Esophagus muscularis mucosa (tissue), 4 donors: Measurements from ENCODE around the gene TNFAIP2. TPM values are rescaled to one million over a fixed set of nuclear protein-coding genes. Genes with fewer than 3 reads are reported as not detected.

ENCODE experiments used
- DNase-seq: peaks from one replicate; pipeline ENCODE4 v3.0.0-alpha.2; 2017; ENCODE audit errors: extremely low spot score
- H3K27ac ChIP-seq, 4 donors: fragments of 200-600 bp; sonication (generic); replicated peaks in 1 of 4; 1 replicate in 3 of 4; 2 replicates in 1 of 4; pipeline ENCODE4 v1.5.1; 2016 to 2019; ENCODE audit warnings: mild to moderate bottlenecking in 1 of 4
- H3K27me3 ChIP-seq, 4 donors: fragments of 200-600 bp; sonication (generic); one replicate each; pipeline versions ENCODE4 v1.5.1 to v1.6.0; 2016 to 2019
- H3K36me3 ChIP-seq, 4 donors: fragments of 200-600 bp; sonication (generic); one replicate each; pipeline ENCODE4 v1.5.1; 2016 to 2019
- H3K4me1 ChIP-seq, 4 donors: fragments of 200-600 bp; sonication (generic); one replicate each; pipeline ENCODE4 v1.5.1; 2016 to 2019
- H3K4me3 ChIP-seq, 4 donors: fragments of 200-600 bp; sonication (generic); 1 replicate in 2 of 4; 2 replicates in 2 of 4; pipeline ENCODE4 v1.5.1; 2016 to 2019; ENCODE audit warnings: mild to moderate bottlenecking in 4 of 4, moderate library complexity in 1 of 4
- H3K9me3 ChIP-seq, 4 donors: fragments of 200-600 bp; sonication (generic); 1 replicate in 3 of 4; 2 replicates in 1 of 4; pipeline ENCODE4 v1.5.1; 2016 to 2019
- CTCF ChIP-seq, 3 experiments: fragments of 200-600 bp in 2 of 3; fragments of 450-650 bp in 1 of 3; sonication (generic) in 2 of 3; IDR thresholded peaks; one replicate each; pipeline ENCODE4 v1.5.1; 2017 to 2019; ENCODE audit warnings: antibody characterized with exemption in 3 of 3, mild to moderate bottlenecking in 2 of 3, moderate library complexity in 1 of 3
- EP300 ChIP-seq: sonication (generic); formaldehyde crosslinking; IDR thresholded peaks from one replicate; pipeline ENCODE4 v1.6.1; 2017; ENCODE audit warnings: antibody characterized with exemption
- POLR2A ChIP-seq: fragments of 450-650 bp; IDR thresholded peaks from one replicate; pipeline ENCODE4 v1.6.1; 2017; ENCODE audit warnings: antibody characterized with exemption, moderate library complexity, mild to moderate bottlenecking, low read depth
- POLR2AphosphoS5 ChIP-seq, 2 donors: sonication (generic); formaldehyde crosslinking; IDR thresholded peaks; one replicate each; pipeline ENCODE4 v1.6.1; 2017; ENCODE audit warnings: antibody characterized with exemption in 2 of 2
- WGBS: methylation state at CpG from one replicate; pipeline ENCODE4 v1.1.5; 2018; 5-methylcytosine and 5-hydroxymethylcytosine counted together
- intact Hi-C: fragments of 100-400 bp; cut with DNase I; formaldehyde crosslinking; loops from one replicate; pipeline ENCODE4 v1.15.1; 2023
- total RNA-seq, 4 donors: library from RNA; depleted of rRNA; stranded (reverse); fragments of >200 nt; gene quantifications; one replicate each; pipeline versions ENCODE4 v1.1.0 to v1.2.1, GENCODE V29; 2016

Gene TNFAIP2
- total RNA-seq, 4 donors from 2014 or later = 29.0 to 104 (median 74.0) TPM

GRCh38 chr14:103121121-103121845 lies 2.0 kb upstream of the TNFAIP2 start:
- no peak for TF ChIP-seq CTCF (IDR thresholded peaks at IDR 0.05)
- Histone ChIP-seq H3K4me1 (peaks cover 62 to 87% (median 80%) of the 10 kb centered on the region in 4 donors), H3K27me3 (peaks cover 0 to 43% (median 6%) of the 10 kb centered on the region in 4 donors), H3K27ac (peak overlapping the region; percentile 84 to 92 (median 88)), H3K9me3 (no peaks in the 10 kb centered on the region), H3K36me3 (peaks cover 0 to 2% (median 0%) of the 10 kb centered on the region in 4 donors), H3K4me3 (peak overlapping the region; percentile 58 to 71 (median 66))
- intact Hi-C loops = no loop called here
- DNase-seq = no peak
- WGBS = 70% methylated on average over 6 of the region's 18 CpGs

GRCh38 chr14:103121846-103122584 lies 1.2 kb upstream of the TNFAIP2 start:
- WGBS = 12% methylated on average over 7 of the region's 23 CpGs
- TF ChIP-seq POLR2A (no peak), POLR2AphosphoS5 (IDR thresholded peaks at IDR 0.05) (peak; percentile 58 to 59), EP300 (no peak), CTCF (IDR thresholded peaks at IDR 0.05) (no peak)
- Histone ChIP-seq H3K36me3 (peaks cover 0 to 6% (median 0%) of the 10 kb centered on the region in 4 donors), H3K9me3 (no peaks in the 10 kb centered on the region), H3K4me1 (peaks cover 67 to 93% (median 87%) of the 10 kb centered on the region in 4 donors), H3K27me3 (peaks cover 0 to 43% (median 6%) of the 10 kb centered on the region in 4 donors), H3K27ac (peak overlapping the region; percentile 84 to 92 (median 88)), H3K4me3 (peak overlapping the region; percentile 58 to 71 (median 66))
- DNase-seq = peak; percentile 96
- intact Hi-C loops = no loop called here

GRCh38 chr14:103122585-103122946 lies 695 bp upstream of the TNFAIP2 start:
- no peak for DNase-seq
- H3K27me3 ChIP-seq = peaks cover 0 to 43% (median 6%) of the 10 kb centered on the region in 4 donors
- peak overlapping the region; percentile 58 to 71 (median 66) for H3K4me3 ChIP-seq
- TF ChIP-seq POLR2AphosphoS5 (IDR thresholded peaks at IDR 0.05) = no peak
- no peak for TF ChIP-seq EP300
- TF ChIP-seq POLR2A = no peak
- TF ChIP-seq CTCF (IDR thresholded peaks at IDR 0.05) = no peak
- peak overlapping the region; percentile 84 to 92 (median 88) for H3K27ac ChIP-seq
- WGBS = 80% methylated on average over 4 of the region's 15 CpGs
- H3K9me3 ChIP-seq = no peaks in the 10 kb centered on the region
- H3K36me3 ChIP-seq = peaks cover 0 to 9% (median 2%) of the 10 kb centered on the region in 4 donors
- intact Hi-C loops = no loop called here
- peaks cover 70 to 94% (median 88%) of the 10 kb centered on the region in 4 donors for H3K4me1 ChIP-seq

GRCh38 chr14:103123634-103124500 lies 606 bp downstream of the TNFAIP2 start:
- Histone ChIP-seq H3K27me3 (peaks cover 0 to 39% (median 6%) of the 10 kb centered on the region in 4 donors), H3K9me3 (no peaks in the 10 kb centered on the region), H3K36me3 (peaks cover 0 to 11% (median 2%) of the 10 kb centered on the region in 4 donors), H3K4me3 (peak overlapping the region; percentile 58 to 71 (median 66)), H3K27ac (peak overlapping the region; percentile 84 to 92 (median 88)), H3K4me1 (peaks cover 75 to 94% (median 89%) of the 10 kb centered on the region in 4 donors)
- WGBS = 42% methylated on average over 22 of the region's 48 CpGs
- DNase-seq = no peak
- intact Hi-C loops = no loop called here
- TF ChIP-seq POLR2A (no peak), POLR2AphosphoS5 (IDR thresholded peaks at IDR 0.05) (no peak), EP300 (no peak), CTCF (IDR thresholded peaks at IDR 0.05) (peak; percentile 24 to 38 (median 29))
